ENCODE data around the gene CUL2. TPM values are rescaled to one million over a fixed set of nuclear protein-coding genes. Genes with fewer than 3 reads are reported as not detected.

The CUL2 gene
- total and polyA plus RNA-seq, 2 experiments from 2014 or later = 17.2 to 38.3 TPM

GRCh38 chr10:35079763-35080162 lies 10.4 kb downstream of the CUL2 start:
- Histone ChIP-seq H3K4me1 (ENCODE audit: insufficient read depth) (no peaks in the 10 kb centered on the region), H4K20me1 (replicated peaks; ENCODE audit: insufficient read depth) (peaks cover 7% of the 10 kb centered on the region; the same call in 1 of the 2 replicates), H3K9me2 (ENCODE audit: insufficient read depth) (no peaks in the 10 kb centered on the region), H3K4me2 (no peak overlapping the region), H3K4me3 (no peak overlapping the region), H2AFZ (no peak overlapping the region), H3K36me3 (ENCODE audit: insufficient read depth) (0 out of 2 replicates have a peak, but pooled peaks cover 2% of the 10 kb centered on the region), H3K27ac (ENCODE audit: low read depth) (no peak overlapping the region), H3K79me2 (replicated peaks; ENCODE audit: insufficient read depth) (peaks cover 82% of the 10 kb centered on the region), H3F3A (replicated peaks; ENCODE audit: low read depth) (no peaks in the 10 kb centered on the region), H3K27me3 (ENCODE audit: insufficient read depth) (no peaks in the 10 kb centered on the region)
- Mint-ChIP-seq H3K4me3 (no peak overlapping the region), H3K9me3 (peaks cover 19% of the 10 kb centered on the region), H3K36me3 (ENCODE audit: low read depth) (peaks cover 25% of the 10 kb centered on the region), H3K27me3 (ENCODE audit: insufficient read depth, low read depth, poor library complexity) (peaks cover under 1% of the 10 kb centered on the region), H3K4me1 (no peaks in the 10 kb centered on the region), H3K27ac (no peak overlapping the region)
- ATAC-seq (no peak), DNase-seq (ENCODE audit: low spot score) (no peak)
- TF ChIP-seq ZNF462 (CRISPR knock-in tag; IDR thresholded peaks at IDR 0.05) (no peak), ZNF331 (CRISPR knock-in tag; IDR thresholded peaks at IDR 0.05; ENCODE audit: low read depth) (no peak), NANOG (IDR thresholded peaks at IDR 0.05; ENCODE audit: borderline replicate concordance) (no peak), EZH2 (IDR thresholded peaks at IDR 0.05; ENCODE audit: low read depth, unreplicated experiment) (no peak), EZH2phosphoT487 (IDR thresholded peaks at IDR 0.05; ENCODE audit: unreplicated experiment) (no peak), POLR2AphosphoS5 (IDR thresholded peaks at IDR 0.05; ENCODE audit: low read depth) (no peak), REST (IDR thresholded peaks at IDR 0.05; ENCODE audit: unreplicated experiment) (no peak), JUNB (IDR thresholded peaks at IDR 0.05; ENCODE audit: unreplicated experiment) (no peak), CREB1 (CRISPR knock-in tag; IDR thresholded peaks at IDR 0.05; ENCODE audit: low read depth) (no peak), STAT1 (IDR thresholded peaks at IDR 0.05; ENCODE audit: unreplicated experiment) (no peak)
- TF ChIP-seq, protein P1, sequence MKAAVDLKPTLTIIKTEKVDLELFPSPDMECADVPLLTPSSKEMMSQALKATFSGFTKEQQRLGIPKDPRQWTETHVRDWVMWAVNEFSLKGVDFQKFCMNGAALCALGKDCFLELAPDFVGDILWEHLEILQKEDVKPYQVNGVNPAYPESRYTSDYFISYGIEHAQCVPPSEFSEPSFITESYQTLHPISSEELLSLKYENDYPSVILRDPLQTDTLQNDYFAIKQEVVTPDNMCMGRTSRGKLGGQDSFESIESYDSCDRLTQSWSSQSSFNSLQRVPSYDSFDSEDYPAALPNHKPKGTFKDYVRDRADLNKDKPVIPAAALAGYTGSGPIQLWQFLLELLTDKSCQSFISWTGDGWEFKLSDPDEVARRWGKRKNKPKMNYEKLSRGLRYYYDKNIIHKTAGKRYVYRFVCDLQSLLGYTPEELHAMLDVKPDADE (IDR thresholded peaks at IDR 0.05) = no peak
- TF ChIP-seq, protein P2, sequence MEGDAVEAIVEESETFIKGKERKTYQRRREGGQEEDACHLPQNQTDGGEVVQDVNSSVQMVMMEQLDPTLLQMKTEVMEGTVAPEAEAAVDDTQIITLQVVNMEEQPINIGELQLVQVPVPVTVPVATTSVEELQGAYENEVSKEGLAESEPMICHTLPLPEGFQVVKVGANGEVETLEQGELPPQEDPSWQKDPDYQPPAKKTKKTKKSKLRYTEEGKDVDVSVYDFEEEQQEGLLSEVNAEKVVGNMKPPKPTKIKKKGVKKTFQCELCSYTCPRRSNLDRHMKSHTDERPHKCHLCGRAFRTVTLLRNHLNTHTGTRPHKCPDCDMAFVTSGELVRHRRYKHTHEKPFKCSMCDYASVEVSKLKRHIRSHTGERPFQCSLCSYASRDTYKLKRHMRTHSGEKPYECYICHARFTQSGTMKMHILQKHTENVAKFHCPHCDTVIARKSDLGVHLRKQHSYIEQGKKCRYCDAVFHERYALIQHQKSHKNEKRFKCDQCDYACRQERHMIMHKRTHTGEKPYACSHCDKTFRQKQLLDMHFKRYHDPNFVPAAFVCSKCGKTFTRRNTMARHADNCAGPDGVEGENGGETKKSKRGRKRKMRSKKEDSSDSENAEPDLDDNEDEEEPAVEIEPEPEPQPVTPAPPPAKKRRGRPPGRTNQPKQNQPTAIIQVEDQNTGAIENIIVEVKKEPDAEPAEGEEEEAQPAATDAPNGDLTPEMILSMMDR (conservative IDR thresholded peaks at IDR 0.05; ENCODE audit: low read depth in 2 of 2) = no peak

Data from GM23338 (cell line).